Bronchial epithelial cell (primary cell): Measurements from ENCODE around the gene SLC39A2. TPM values are rescaled to one million over a fixed set of nuclear protein-coding genes. Genes with fewer than 3 reads are reported as not detected.
A peak's percentile ranks its signal among the peaks of the same experiment; 100 is the strongest.
"Not testable (repeated sequence)": the region's sequence is repeated elsewhere in the genome, so short reads cannot be mapped to it uniquely, and the experiment has no call there.

Experiments
- DNase-seq: peaks from one replicate; pipeline ENCODE4 v3.0.0-alpha.2; 2010; ENCODE audit warnings: low read depth
- FAIRE-seq: peaks from 2 replicates; lab custom pipeline; 2011; peaks lifted over from hg19 to GRCh38; lab: Jason Lieb, UNC
- H3K27me3 ChIP-seq: 2 replicates; pipeline ENCODE4 v1.5.1; 2011; ENCODE audit warnings: low read length; ENCODE audit not compliant: control insufficient read depth, insufficient read depth
- H3K36me3 ChIP-seq: 2 replicates; pipeline ENCODE4 v1.5.1; 2011; ENCODE audit warnings: low read length; ENCODE audit not compliant: control insufficient read depth, insufficient read depth
- H3K4me3 ChIP-seq: 2 replicates; pipeline ENCODE4 v1.5.1; 2011; ENCODE audit warnings: mild to moderate bottlenecking, low read depth, low read length, control low read depth
- total RNA-seq: library from RNA; depleted of rRNA; stranded (reverse); fragments of >200 nt; gene quantifications from 2 replicates; pipeline ENCODE4 v1.2.1, GENCODE V29; 2014
- TF ChIP-seq, protein P1 (sequence below): IDR thresholded peaks from 2 replicates; pipeline ENCODE4 v1.5.1; 2011; ENCODE audit warnings: mild to moderate bottlenecking, moderate library complexity, low read length, control low read depth, inconsistent platforms; ENCODE audit not compliant: insufficient read depth, severe bottlenecking

SLC39A2 gene
- total RNA-seq, 1 donor from 2014 or later = under 0.01 TPM

- no peaks in the 10 kb centered on the region for H3K36me3 ChIP-seq
- TF ChIP-seq, protein P1, sequence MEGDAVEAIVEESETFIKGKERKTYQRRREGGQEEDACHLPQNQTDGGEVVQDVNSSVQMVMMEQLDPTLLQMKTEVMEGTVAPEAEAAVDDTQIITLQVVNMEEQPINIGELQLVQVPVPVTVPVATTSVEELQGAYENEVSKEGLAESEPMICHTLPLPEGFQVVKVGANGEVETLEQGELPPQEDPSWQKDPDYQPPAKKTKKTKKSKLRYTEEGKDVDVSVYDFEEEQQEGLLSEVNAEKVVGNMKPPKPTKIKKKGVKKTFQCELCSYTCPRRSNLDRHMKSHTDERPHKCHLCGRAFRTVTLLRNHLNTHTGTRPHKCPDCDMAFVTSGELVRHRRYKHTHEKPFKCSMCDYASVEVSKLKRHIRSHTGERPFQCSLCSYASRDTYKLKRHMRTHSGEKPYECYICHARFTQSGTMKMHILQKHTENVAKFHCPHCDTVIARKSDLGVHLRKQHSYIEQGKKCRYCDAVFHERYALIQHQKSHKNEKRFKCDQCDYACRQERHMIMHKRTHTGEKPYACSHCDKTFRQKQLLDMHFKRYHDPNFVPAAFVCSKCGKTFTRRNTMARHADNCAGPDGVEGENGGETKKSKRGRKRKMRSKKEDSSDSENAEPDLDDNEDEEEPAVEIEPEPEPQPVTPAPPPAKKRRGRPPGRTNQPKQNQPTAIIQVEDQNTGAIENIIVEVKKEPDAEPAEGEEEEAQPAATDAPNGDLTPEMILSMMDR = no peak
- FAIRE-seq = no peak
- H3K4me3 ChIP-seq = no peak overlapping the region
- H3K27me3 ChIP-seq = no peaks in the 10 kb centered on the region
- DNase-seq = no peak
Observed at GRCh38 chr14:21003788-21004346, 4.8 kb downstream of the SLC39A2 start.

- H3K4me3 ChIP-seq, FAIRE-seq, DNase-seq, H3K36me3 ChIP-seq, H3K27me3 ChIP-seq: not testable (repeated sequence)
Observed at GRCh38 chr14:21009721-21010120, 10.6 kb downstream of the SLC39A2 start.

DNA sequence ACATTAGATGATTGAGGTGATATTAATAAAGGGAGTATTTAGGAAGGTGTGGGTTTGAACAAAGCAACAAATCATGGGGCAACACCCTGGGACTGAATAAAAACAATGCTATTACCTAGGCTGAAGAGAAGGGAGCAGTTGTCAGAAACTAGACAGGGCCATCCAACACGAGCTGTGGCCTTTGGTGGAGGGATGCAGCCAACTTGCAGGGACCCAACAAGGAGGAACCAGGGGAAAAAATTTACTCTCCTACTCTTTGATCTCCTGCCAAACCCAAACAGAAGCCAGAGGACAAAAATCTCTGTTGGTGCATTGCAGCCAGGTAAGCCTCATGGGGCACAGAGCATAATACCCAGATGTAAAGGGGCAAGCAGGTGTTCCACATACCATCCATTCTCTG, 12.0 kb downstream of the SLC39A2 start:
- DNase-seq (no peak), FAIRE-seq (no peak)
- TF ChIP-seq, protein P1 = no peak

DNA sequence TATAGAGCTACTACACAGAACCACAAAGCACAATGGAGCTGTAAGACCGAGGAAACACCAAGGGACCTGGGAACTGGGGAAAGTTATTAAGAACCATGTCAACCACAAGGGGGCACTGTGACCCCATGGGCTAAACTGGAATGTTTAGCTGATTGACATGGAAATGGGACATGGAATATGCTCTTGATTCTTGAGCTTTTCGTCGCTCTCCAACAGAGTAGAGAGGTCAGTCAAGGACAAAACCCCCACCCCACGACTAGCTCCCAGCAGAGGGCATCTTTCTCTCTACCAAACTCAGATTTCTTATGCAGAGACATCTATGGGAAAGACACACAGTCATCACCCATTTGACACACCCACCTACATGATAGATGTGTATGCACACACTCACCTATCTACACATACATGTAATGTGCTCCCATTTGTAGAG, 15.7 kb downstream of the SLC39A2 start:
- FAIRE-seq (peak; percentile 32), DNase-seq (peak; percentile 75)
- no peaks in the 10 kb centered on the region for H3K27me3 ChIP-seq
- no peaks in the 10 kb centered on the region for H3K36me3 ChIP-seq
- TF ChIP-seq, protein P1 = peak; percentile 86
- H3K4me3 ChIP-seq = no peak overlapping the region

More for the DNA sequence above, 12.0 kb downstream of the SLC39A2 start:
- Histone ChIP-seq H3K36me3 (no peaks in the 10 kb centered on the region), H3K4me3 (no peak overlapping the region), H3K27me3 (no peaks in the 10 kb centered on the region)

DNA sequence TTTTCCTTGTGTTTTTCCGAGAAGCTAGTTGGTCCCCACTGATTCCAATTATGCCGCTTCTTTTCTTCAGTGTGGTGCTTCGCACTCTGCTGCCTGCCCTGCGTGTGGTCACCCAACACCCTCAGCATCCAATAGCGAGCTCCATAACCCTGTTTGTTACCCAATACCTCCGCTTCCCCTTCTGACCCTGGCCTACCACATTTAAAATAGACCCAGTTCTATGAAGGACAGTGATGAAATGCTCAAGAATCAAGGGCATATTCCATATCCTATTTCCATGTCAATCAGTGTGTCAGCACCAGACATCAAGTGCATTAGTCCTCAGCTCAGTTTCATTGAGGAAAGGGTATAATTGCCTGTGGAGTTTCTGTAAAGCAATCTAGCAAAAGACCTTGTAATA, 16.2 kb downstream of the SLC39A2 start:
- Histone ChIP-seq H3K27me3 (no peaks in the 10 kb centered on the region), H3K4me3 (no peak overlapping the region), H3K36me3 (no peaks in the 10 kb centered on the region)
- TF ChIP-seq, protein P1 = no peak
- FAIRE-seq (no peak), DNase-seq (no peak)

DNA sequence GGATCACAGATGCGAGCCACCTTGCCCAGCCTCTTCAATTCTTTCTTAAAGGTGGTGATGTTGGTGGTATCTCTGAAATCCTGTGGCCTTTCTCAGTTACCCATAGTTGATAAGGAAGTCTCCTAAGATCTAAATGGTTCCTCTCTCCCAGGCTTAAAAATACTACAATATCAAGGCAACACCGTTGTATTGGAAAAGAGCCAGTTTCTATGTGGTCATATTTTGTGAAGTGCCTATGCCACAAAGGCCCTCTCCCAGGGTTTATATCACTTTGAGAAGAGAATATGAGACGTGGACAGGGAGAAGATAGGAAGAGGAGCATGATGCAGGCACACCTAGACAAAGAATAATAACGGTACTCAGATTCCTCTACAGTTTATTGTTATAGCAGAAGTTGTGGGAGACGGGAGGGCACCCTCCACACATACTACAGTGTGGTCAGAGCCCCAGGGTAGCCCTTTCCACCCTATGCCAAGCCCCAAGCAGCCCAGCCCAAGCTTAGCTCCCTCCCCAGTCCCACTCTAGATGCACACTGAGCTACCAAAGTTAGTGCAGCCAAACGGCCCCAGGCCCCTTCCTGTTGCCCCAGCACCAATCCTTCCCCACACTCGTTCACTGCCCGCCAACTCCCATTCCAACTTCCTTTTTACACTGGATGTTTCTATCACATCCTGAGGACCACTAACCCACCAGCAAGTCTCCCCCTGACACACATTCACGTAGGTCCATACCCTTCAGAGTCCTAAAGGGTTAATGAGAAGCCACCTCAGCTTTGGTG, 17.5 kb downstream of the SLC39A2 start:
- FAIRE-seq (no peak), DNase-seq (no peak)
- H3K4me3 ChIP-seq = no peak overlapping the region
- H3K36me3 ChIP-seq = no peaks in the 10 kb centered on the region
- no peaks in the 10 kb centered on the region for H3K27me3 ChIP-seq
- TF ChIP-seq, protein P1 = no peak
